IPS DF 4.7 (cell line): ENCODE data around the gene RMI2.
"Not testable (repeated sequence)": the region's sequence is repeated elsewhere in the genome, so short reads cannot be mapped to it uniquely, and the experiment has no call there.

Experiments used
- DNase-seq: peaks from one replicate; pipeline ENCODE4 v3.0.0-alpha.2; 2013; ENCODE audit warnings: low spot score; ENCODE audit errors: extremely low read depth

The RMI2 gene

DNA sequence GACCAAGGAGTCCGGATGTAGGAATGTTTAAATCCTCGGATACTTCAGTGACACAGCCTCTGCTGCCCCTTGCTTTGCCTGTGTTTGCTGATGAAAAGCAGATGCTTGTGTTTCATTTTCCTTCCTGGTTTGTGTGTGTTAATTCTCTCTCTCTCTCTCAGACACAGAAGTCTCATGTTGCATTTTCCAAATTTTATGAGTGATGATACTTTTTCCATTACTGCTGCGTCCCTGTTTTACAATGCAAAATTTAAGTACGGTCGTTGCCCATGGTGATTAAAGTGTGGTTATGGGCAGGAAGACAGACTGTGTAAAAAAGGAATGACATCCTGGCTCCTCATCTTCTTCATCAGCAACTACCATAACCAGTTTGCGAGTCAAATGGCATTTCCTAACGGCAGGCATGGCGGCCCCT lies 5.7 kb downstream of the RMI2 start:
- no peak for DNase-seq

DNA sequence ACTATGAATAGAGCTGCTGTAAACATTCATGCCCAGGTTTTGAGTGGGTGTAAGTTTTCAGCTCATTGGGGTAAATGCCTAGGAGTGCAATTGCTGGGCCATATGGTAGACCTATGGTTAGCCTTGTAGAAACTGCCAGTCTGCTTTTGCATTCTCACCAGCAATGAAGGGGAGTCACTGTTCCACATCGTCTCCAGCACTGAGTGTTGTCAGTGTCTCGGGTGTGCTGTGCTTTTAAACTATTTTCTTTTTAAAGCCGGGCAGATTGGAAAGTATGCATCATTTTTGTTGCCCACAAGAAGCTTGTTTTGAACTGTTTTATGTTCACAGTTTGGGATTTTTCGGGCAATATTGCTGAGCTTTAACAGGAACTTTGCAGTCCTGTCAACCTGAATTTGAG lies 7.9 kb downstream of the RMI2 start:
- DNase-seq = no peak

DNA sequence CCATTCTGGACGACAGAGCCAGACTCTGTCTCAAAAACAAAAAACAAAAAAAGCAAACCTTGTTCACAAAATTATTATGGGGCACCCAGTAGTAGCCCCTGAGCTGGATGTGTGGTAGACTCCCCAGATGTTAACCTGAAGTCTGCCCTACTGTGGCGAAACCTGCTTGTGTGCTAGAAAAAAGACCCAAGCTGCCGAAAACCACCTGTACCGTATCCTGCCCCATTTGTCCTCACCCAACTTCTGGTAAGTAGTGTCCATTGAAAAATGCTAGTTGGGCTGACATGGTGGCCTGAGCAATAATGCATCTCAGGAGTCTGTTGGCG lies 9.1 kb downstream of the RMI2 start:
- DNase-seq = no peak

GRCh38 chr16:11354733-11355574 lies 9.7 kb downstream of the RMI2 start:
- no peak for DNase-seq

GRCh38 chr16:11355862-11356261 lies 10.6 kb downstream of the RMI2 start:
- no peak for DNase-seq

DNA sequence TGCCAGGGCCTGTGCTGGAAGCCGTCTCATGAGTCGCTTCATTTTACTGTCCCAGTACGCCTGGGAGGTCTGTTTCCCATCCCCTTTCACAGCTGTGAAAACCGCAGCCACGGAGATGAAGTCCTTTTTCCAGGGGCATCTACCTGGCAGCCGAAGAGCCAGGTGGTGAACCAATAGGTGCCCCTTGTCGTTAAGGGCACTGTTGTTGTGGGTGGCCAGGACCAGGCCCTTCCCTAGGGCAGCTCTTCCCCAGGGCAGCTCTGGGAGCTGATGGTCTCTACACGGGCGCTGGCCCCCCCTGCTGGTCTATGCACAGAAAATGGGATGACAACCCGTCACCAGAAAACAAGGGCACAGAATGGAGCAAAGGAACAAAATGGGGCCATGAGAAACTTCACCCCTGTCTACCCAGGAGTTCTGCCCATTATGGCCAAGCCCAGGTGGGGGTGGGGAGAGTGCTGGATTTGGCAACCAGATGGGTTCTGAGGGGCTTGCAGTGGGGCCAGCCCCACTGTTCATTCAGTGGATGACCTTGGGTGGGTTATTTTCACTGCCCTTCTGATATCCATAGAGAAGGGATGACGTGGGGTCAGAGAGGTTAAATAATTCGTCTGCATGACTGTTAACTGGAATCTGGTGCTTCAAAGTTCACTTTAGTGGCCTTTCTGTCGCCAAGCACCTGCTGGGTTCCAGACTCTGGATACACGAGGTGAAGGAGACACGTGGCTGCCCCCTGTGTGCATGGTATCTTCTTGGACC lies 11.5 kb downstream of the RMI2 start:
- no peak for DNase-seq

DNA sequence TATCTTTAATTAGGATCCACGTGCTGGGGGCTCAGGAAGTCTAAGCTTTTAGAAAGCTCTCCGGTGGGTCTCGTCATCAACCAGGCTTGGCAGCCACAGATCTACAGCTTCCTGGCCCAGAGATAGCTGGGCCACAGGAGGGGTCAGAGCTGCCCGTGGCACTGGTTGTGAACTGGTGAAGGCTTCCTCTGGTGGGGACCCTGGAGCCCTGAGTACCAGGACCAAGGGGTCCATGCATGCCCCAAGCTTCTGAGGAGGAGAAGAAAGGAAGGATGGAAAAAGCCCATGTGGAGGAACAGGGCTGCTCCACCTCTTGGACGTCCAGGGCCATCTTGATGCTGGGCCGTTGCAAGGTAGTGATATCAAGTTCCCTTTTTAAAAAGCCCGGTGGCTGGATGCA lies 13.3 kb downstream of the RMI2 start:
- DNase-seq = no peak

- no peak for DNase-seq
These were observed 14.1 kb downstream of the RMI2 start for GRCh38 chr16:11359370-11359769.

DNA sequence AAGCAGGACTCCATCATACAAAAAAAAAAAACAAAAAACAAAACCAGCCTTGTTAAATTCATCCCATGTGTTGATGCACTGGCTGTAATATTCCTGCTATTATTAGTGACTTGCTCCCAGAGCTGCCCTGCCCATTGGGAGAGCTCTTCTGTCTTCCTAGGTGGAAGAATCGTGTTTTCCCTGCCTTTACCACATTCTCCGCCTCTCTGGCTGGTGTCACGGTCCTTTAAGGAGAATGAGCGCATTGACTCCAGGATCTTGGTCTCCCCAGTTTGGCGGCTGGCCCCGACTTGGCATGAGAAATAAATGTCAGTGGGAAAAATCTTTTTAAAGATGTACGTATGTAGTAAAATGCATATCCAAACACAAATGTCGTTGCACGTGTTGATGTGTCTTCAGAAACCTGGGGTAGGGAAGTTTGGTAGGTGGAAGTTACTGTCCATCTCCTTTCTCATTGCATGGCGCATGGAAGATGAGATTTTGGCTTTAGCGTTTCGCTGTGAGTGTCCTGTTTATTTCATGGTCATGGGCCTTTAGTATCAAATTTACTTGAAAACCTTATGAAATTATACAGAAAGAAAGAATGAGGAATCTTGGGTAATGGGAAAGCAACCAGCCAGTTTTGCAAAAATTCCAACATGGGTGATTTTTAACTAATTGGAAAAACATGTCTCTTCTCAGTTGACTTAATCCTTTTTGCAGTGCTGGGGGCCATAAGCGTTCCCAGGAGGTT lies 15.5 kb downstream of the RMI2 start:
- no peak for DNase-seq

GRCh38 chr16:11361701-11362451 lies 16.6 kb downstream of the RMI2 start:
- DNase-seq = no peak

DNA sequence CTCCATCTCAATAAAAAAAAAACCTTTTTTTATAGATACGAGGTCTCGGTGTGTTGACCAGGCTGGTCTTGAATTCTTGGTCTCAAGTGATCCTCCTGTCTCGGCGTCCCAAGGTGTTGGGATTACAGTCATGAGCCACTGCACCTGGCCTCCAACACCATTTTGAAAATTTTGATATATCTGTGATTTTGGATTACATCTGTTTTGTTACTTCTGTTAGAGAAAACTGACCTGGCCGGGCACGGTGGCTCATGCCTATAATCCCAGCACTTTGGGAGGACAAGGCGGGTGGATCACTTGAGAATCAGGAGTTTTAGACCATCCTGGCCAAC lies 18.6 kb downstream of the RMI2 start:
- DNase-seq = no peak

DNA sequence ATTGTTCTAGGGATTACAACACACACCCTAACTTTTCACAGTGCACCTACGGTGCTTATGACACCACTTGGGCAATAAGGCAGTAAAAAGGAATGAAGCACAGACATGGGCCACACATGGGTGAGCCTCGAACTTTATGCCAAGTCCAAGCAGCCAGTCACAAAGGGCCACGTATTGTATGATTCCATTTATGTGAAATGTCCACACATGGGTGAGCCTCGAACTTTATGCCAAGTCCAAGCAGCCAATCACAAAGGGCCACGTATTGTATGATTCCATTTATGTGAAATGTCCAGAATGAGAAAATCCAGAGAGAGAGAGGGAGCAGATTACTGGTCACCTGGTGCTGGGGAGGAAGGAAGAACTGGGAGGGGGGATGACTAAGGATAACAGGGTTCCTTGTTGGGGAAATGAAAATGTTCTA lies 22.2 kb downstream of the RMI2 start:
- DNase-seq = no peak

GRCh38 chr16:11370084-11370931 lies 25.0 kb downstream of the RMI2 start:
- DNase-seq = no peak

DNA sequence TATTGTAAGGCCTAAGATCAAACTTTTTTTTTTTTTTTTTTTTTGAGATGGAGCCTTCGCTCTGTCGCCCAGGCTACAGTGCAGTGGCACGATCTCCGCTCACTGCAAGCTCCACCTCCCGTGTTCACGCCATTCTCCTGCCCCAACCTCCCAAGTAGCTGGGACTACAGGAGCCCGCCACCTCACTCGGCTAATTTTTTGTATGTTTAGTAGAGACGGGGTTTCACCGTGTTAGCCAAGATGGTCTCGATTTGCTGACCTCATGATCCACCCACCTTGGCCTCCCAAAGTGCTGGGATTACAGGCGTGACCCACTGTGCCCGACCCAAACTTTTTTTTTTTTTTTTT lies 25.6 kb downstream of the RMI2 start:
- not testable (repeated sequence) for DNase-seq

DNA sequence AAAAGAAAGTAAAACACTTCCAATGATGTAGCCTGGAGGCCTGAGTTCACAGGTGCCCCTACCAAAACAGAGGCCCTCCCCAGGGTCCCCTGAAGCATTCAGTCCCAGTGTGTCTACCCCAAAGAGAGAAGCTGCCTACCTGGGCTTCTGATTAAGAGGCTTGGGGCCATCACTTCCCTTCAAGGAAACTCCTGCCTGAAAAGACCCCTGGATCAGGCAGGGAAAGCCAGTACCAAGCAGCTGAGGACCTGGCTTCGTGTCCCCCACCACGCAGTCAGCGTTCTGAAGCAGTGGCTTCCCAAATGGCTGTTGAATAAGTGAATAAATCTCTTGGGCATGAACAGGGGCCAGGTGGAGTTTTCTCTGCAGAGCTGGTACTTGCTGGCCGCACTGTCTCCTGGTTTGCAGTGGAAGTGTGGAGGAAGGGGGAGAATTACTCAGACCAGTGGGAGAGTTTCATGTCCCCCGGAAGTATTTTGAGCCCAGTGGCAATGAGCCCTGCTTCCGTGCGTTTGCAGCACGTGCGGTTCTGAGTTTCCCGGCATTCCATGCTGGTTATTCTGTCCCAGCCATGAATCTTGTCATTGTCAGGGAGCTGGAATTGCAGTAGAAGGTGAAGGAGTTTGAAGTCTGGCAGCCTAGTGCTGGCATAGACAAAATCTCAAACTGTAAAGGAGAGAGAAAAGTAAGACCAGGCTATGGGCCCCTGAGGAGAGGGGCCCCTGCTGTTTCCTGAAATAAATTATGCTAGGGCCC lies 27.0 kb downstream of the RMI2 start:
- no peak for DNase-seq

- DNase-seq = no peak
These were observed 27.6 kb downstream of the RMI2 start for GRCh38 chr16:11372829-11373306.

DNA sequence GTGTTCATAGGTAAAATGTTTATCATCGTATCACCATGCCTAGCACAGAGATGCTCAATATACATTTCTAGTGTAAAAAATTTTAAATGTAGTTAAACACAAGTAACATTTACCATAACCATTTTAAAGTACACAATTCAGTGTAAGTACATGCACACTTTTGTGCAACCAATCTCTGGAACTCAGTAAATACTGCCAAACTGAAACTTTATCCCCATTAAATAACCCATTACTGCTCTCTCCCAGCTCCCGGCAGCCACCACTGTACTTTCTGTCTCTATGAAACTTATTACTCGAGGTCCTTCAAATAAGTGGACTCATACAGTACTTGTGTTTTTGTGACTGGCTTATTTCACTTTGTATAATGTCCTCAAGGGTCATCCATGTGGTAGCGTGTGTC lies 29.0 kb downstream of the RMI2 start:
- no peak for DNase-seq

DNA sequence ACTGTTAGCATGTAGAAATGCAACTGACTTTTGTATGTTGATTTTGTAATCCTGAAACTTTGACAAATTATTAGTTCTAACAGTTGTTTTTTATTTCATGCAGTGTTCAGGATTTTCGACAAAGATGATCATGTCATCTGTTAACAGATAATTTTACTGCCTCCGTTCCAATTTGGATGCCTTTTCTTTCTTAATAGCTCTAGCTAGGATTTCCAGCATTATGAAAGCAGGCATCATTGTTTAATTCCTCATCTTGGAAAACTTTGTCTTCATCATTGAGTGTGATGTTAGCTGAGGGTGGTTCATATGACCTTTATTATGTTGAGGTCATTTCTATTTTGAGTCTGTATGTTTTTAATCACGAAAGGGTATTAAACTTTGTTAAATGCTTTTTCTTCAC lies 31.9 kb downstream of the RMI2 start:
- no peak for DNase-seq

- not testable (repeated sequence) for DNase-seq
These were observed 33.7 kb downstream of the RMI2 start for GRCh38 chr16:11378951-11379350.

GRCh38 chr16:11379420-11379819 lies 34.2 kb downstream of the RMI2 start:
- no peak for DNase-seq
